GM12878 (cell line): ENCODE results near the gene EPN1. TPM values are rescaled to one million over a fixed set of nuclear protein-coding genes. Genes with fewer than 3 reads are reported as not detected.
A peak's percentile ranks its signal among the peaks of the same experiment; 100 is the strongest.

Source experiments
- ATAC-seq: fragments of 200-7000 bp; cut with Tn5 transposase; 3 replicates; pipeline ENCODE4 v1.9.1; 2020; ENCODE audit warnings: mild to moderate bottlenecking, moderate library complexity
- BruUV-seq: library from RNA; stranded (reverse); fragments of 400-500 nt; replicated peaks from 2 replicates; lab custom pipeline; 2021; lab: Mats Ljungman, UMichigan
- CTCF ChIA-PET: fragments of 300-600 bp; sonication (Branson Sonifier 250); formaldehyde crosslinking; extraction: SDS; loops from one replicate; lab custom pipeline; 2021; ENCODE audit warnings: inconsistent platforms; lab: Yijun Ruan, JAX
- POLR2A ChIA-PET: fragments of 350-600 bp; formaldehyde crosslinking; extraction: SDS; loops from one replicate; lab custom pipeline; 2021; ENCODE audit warnings: inconsistent platforms; lab: Charles Lee
- RAD21 ChIA-PET: fragments of 300-600 bp; sonication (Branson Sonifier 250); formaldehyde crosslinking; loops from one replicate; lab custom pipeline; 2023; ENCODE audit warnings: antibody characterized with exemption; ENCODE audit not compliant: unreplicated experiment; lab: Charles Lee
- SMC1A ChIA-PET: fragments of 300-600 bp; sonication (Branson Sonifier 250); formaldehyde crosslinking; loops from one replicate; lab custom pipeline; 2023; ENCODE audit not compliant: unreplicated experiment, uncharacterized antibody; lab: Charles Lee
- DNase-seq: peaks from one replicate; pipeline ENCODE4 v3.0.0-alpha.2; 2011; ENCODE audit warnings: low read depth, low spot score
- FAIRE-seq: peaks from 3 replicates; lab custom pipeline; 2011; peaks lifted over from hg19 to GRCh38; lab: Jason Lieb, UNC
- H2AFZ ChIP-seq: 2 replicates; pipeline ENCODE4 v1.6.0; 2011; ENCODE audit warnings: low read depth, low read length, control low read depth; ENCODE audit not compliant: control insufficient read depth
- H3K27ac ChIP-seq: 2 replicates; pipeline ENCODE4 v1.5.1; 2011; ENCODE audit warnings: control low read depth; ENCODE audit not compliant: control insufficient read depth, insufficient read depth
- H3K27me3 ChIP-seq, 2 experiments: replicated peaks in 1 of 2; 2 replicates each; pipeline versions ENCODE4 v1.6.0 to v1.6.1; 2011; ENCODE audit warnings: low read length in 1 of 2; ENCODE audit not compliant: control insufficient read depth in 2 of 2, insufficient read depth in 2 of 2
- H3K36me3 ChIP-seq, 2 experiments: 2 replicates each; pipeline ENCODE4 v1.5.1; 2011; ENCODE audit warnings: low read length in 1 of 2; ENCODE audit not compliant: control insufficient read depth in 2 of 2, insufficient read depth in 2 of 2
- H3K4me1 ChIP-seq: 2 replicates; pipeline ENCODE4 v1.6.1; 2011; ENCODE audit warnings: mild to moderate bottlenecking, low read length, moderate library complexity, mixed read lengths; ENCODE audit not compliant: control insufficient read depth, insufficient read depth
- H3K4me2 ChIP-seq: 2 replicates; pipeline ENCODE4 v1.6.0; 2011; ENCODE audit warnings: control low read depth; ENCODE audit not compliant: control insufficient read depth, insufficient read depth
- H3K4me3 ChIP-seq: fragments of 200-600 bp; sonication (generic); 2 replicates; pipeline ENCODE4 v1.5.1; 2016
- H3K79me2 ChIP-seq: 2 replicates; pipeline ENCODE4 v1.6.0; 2011; ENCODE audit warnings: low read length; ENCODE audit not compliant: control insufficient read depth, insufficient read depth
- H3K9ac ChIP-seq: 2 replicates; pipeline ENCODE4 v1.8.0; 2011; ENCODE audit warnings: low read length, control low read depth, mixed read lengths; ENCODE audit not compliant: control insufficient read depth, insufficient read depth
- H3K9me3 ChIP-seq: replicated peaks from 3 replicates; pipeline ENCODE4 v1.5.1; 2011; ENCODE audit warnings: mild to moderate bottlenecking, low read length; ENCODE audit not compliant: control insufficient read depth, insufficient read depth
- H4K20me1 ChIP-seq: 2 replicates; pipeline ENCODE4 v1.6.0; 2011; ENCODE audit not compliant: control insufficient read depth, insufficient read depth
- CTCF ChIP-seq, 3 experiments: IDR thresholded peaks in 2 of 3; conservative IDR thresholded peaks in 1 of 3; 2 replicates each; pipeline ENCODE4 v1.5.1; 2011; ENCODE audit warnings: low read depth in 3 of 3, low read length in 3 of 3, mild to moderate bottlenecking in 3 of 3, control low read depth in 2 of 3, moderate library complexity in 2 of 3, inconsistent platforms in 1 of 3, mixed read lengths in 1 of 3; ENCODE audit not compliant: control insufficient read depth in 2 of 3, insufficient read depth in 1 of 3; ENCODE audit errors: extremely low read depth in 1 of 3
- FOXM1 ChIP-seq: IDR thresholded peaks from 2 replicates; pipeline ENCODE4 v1.6.1; 2012; ENCODE audit warnings: low read depth, mild to moderate bottlenecking, inconsistent platforms, low read length, moderate library complexity
- HDAC6 ChIP-seq: fragments of 200-600 bp; sonication (generic); IDR thresholded peaks from one replicate; pipeline ENCODE4 v1.8.0; 2017; ENCODE audit warnings: antibody characterized with exemption; ENCODE audit not compliant: unreplicated experiment
- MXI1 ChIP-seq: fragments of 150-350 bp; IDR thresholded peaks from 2 replicates; pipeline ENCODE4 v1.6.1; 2011; ENCODE audit warnings: low read depth, mild to moderate bottlenecking, inconsistent platforms, low read length, improper control_type of control experiment
- NR2F1 ChIP-seq: fragments of 450-650 bp; conservative IDR thresholded peaks from 2 replicates; pipeline ENCODE4 v1.6.1; 2017; ENCODE audit warnings: mild to moderate bottlenecking
- POLR2A ChIP-seq: IDR thresholded peaks from 2 replicates; pipeline ENCODE4 v1.6.1; 2011; ENCODE audit warnings: low read depth, mild to moderate bottlenecking, low read length
- WGBS: methylation state at CpG from one replicate; pipeline ENCODE4 v1.1.6; 2016; ENCODE audit warnings: low lambda C conversion rate; ENCODE audit not compliant: insufficient replicate concordance, insufficient coverage; ENCODE audit errors: missing lambda C conversion rate; 5-methylcytosine and 5-hydroxymethylcytosine counted together
- in situ Hi-C: fragments of 300-500 bp; cut with MboI; formaldehyde crosslinking; loops from 9 replicates; pipeline ENCODE4 v1.14.3; 2018; ENCODE audit warnings: mixed read lengths
- intact Hi-C: fragments of 100-400 bp; cut with micrococcal nuclease; formaldehyde crosslinking; loops from one replicate; pipeline ENCODE4 v1.14.2; 2022; ENCODE audit not compliant: unreplicated experiment
- polyA plus RNA-seq, 11 experiments: library from polyadenylated mRNA; depleted of rRNA in 4 of 11; unstranded in 6 of 11; stranded (reverse) in 5 of 11; fragments of >200 nt; fragmentation: Nextera tagmentation in 4 of 11; fragmentation: Illumina TruSeq in 1 of 11; extraction: Ambion mirVana in 4 of 11; extraction: Trizol in 1 of 11; gene quantifications; 1 replicate in 1 of 11; 2 replicates in 10 of 11; pipeline versions ENCODE4 v1.2.1 to v1.2.3, GENCODE V29; 2011 to 2016; ENCODE audit warnings: inconsistent platforms in 2 of 11, missing spikeins in 2 of 11, low read depth in 1 of 11
- total RNA-seq, 4 experiments: library from RNA; depleted of rRNA in 3 of 4; stranded (reverse); fragments of >200 nt in 3 of 4; fragmentation: Illumina TruSeq in 1 of 4; extraction: Trizol in 1 of 4; gene quantifications; 2 replicates each; pipeline versions ENCODE4 v1.2.1 to v1.2.3, GENCODE V29; 2013 to 2021

The EPN1 gene
- total and polyA plus RNA-seq, 10 of the 15 experiments (the other 5 are each of a cell fraction or from before 2014, with no cell fraction given) = 0.11 to 88.5 (median 10.6) TPM

- in situ Hi-C loops = no loop called here
- Histone ChIP-seq H3K4me1 (no peaks in the 10 kb centered on the region), H3K4me3 (no peak overlapping the region), H3K9me3 (no peaks in the 10 kb centered on the region), H4K20me1 (peaks cover 12% of the 10 kb centered on the region), H3K27ac (no peak overlapping the region), H2AFZ (no peak overlapping the region), H3K27me3 (no peaks in the 10 kb centered on the region), H3K9ac (no peak overlapping the region), H3K79me2 (peaks cover 8% of the 10 kb centered on the region), H3K4me2 (no peak overlapping the region), H3K36me3 (peaks cover 20 to 36% of the 10 kb centered on the region in 2 experiments)
- TF ChIP-seq CTCF (IDR thresholded peaks at IDR 0.05 in 2 of 3, conservative IDR thresholded peaks at IDR 0.05 in 1 of 3; ENCODE audit: control insufficient read depth in 2 of 3, extremely low read depth in 1 of 3, insufficient read depth in 1 of 3, low read depth in 3 of 3, low read length in 3 of 3) = no peak
- TF ChIP-seq HDAC6 = no peak
- peak; percentile 8; the same call in 1 of the 2 replicates for TF ChIP-seq POLR2A
- TF ChIP-seq NR2F1 = no peak
- TF ChIP-seq MXI1 = no peak
- no peak for TF ChIP-seq FOXM1
- RAD21 ChIA-PET = no interaction called here
- DNase-seq = no peak
- POLR2A ChIA-PET = no interaction called here
- ATAC-seq = no peak
- FAIRE-seq = no peak
- SMC1A ChIA-PET = no interaction called here
- CTCF ChIA-PET = no interaction called here
- intact Hi-C loops = no loop called here
- WGBS = 84% methylated on average over 24 of the region's 29 CpGs
- no TSS peak for BruUV-seq
Observed at GRCh38 chr19:55686311-55687050, 11.5 kb downstream of the EPN1 start.
